ENCODE data around the gene CCDC85A.

DNA sequence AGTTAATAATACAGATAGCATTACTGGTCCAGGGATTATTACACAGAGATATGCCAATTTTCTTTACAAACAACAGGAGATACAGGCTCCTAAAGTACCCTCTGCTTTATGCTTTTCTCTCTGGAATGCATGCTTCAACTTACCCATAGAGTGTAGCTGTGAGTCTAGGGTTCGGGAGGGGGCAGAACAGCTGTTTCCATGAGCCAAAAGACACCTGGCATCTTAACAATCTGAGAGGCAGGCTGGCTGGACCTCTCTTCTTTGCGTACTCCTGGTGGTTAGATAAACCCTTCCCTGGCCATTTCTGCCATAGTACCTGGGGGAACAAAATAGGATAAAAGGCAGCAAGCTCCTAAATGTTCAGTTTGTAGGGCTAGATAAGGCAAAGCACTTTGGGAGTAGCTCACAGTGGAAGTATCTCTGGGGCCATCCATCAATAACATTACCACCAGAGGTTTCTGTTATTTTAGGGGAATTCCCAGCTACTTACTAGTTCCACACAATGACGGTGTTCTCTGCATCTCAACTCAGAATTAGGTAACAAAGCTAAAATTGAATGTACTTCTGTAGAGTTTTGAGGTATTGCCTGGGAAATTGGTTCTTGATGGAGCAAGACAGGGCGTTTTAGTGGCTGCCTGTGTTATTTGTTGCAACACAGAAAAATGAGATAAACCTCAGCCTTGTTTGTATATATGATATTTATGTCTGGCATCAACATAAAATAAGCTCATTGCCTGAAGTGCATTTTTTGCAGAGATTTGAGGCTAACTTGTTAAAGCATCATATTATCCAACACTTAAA, 6.2 kb upstream of the CCDC85A start:
- TF ChIP-seq, protein P1, sequence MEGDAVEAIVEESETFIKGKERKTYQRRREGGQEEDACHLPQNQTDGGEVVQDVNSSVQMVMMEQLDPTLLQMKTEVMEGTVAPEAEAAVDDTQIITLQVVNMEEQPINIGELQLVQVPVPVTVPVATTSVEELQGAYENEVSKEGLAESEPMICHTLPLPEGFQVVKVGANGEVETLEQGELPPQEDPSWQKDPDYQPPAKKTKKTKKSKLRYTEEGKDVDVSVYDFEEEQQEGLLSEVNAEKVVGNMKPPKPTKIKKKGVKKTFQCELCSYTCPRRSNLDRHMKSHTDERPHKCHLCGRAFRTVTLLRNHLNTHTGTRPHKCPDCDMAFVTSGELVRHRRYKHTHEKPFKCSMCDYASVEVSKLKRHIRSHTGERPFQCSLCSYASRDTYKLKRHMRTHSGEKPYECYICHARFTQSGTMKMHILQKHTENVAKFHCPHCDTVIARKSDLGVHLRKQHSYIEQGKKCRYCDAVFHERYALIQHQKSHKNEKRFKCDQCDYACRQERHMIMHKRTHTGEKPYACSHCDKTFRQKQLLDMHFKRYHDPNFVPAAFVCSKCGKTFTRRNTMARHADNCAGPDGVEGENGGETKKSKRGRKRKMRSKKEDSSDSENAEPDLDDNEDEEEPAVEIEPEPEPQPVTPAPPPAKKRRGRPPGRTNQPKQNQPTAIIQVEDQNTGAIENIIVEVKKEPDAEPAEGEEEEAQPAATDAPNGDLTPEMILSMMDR (IDR thresholded peaks at IDR 0.05 in 2 of 3, conservative IDR thresholded peaks at IDR 0.05 in 1 of 3; ENCODE audit: borderline replicate concordance in 1 of 3, insufficient read depth in 1 of 3, low read depth in 2 of 3, low read length in 2 of 3): no peak
- TF ChIP-seq SP1 (IDR thresholded peaks at IDR 0.05; ENCODE audit: low read depth) (no peak), REST (IDR thresholded peaks at IDR 0.05; ENCODE audit: low read depth) (no peak)

Measured in HCT116 (cell line).